H1 (cell line): ENCODE measurements around the gene POPDC2. TPM values are rescaled to one million over a fixed set of nuclear protein-coding genes. Genes with fewer than 3 reads are reported as not detected.

ENCODE experiments used
- CTCF ChIA-PET: fragments of 300-600 bp; sonication (Branson Sonifier 250); formaldehyde crosslinking; loops from one replicate; lab custom pipeline; 2021; ENCODE audit not compliant: partially characterized antibody; lab: Charles Lee
- POLR2A ChIA-PET: fragments of 300-600 bp; sonication (Branson Sonifier 250); formaldehyde crosslinking; loops from one replicate; lab custom pipeline; 2021; ENCODE audit warnings: inconsistent platforms; ENCODE audit not compliant: partially characterized antibody; lab: Charles Lee
- DNase-seq, 2 experiments: peaks; one replicate each; pipeline versions ENCODE4 v3.0.0 to v3.0.0-alpha.2; 2010 to 2022; ENCODE audit warnings: low spot score in 2 of 2, low read depth in 1 of 2, mixed read lengths in 1 of 2
- FAIRE-seq: peaks from 2 replicates; lab custom pipeline; 2011; peaks lifted over from hg19 to GRCh38; lab: Jason Lieb, UNC
- H2AFZ ChIP-seq: 2 replicates; pipeline ENCODE4 v1.8.1; 2012; ENCODE audit warnings: low read length, inconsistent platforms
- H2AK5ac ChIP-seq: 2 replicates; pipeline ENCODE4 v1.6.1; 2013; ENCODE audit warnings: low read depth, low read length
- H2BK120ac ChIP-seq: replicated peaks from 2 replicates; pipeline ENCODE3; 2013; ENCODE audit warnings: low read depth, low read length, inconsistent platforms
- H2BK12ac ChIP-seq: 2 replicates; pipeline ENCODE4 v1.6.1; 2013; ENCODE audit warnings: low read depth, low read length
- H2BK15ac ChIP-seq: 2 replicates; pipeline ENCODE4 v1.6.1; 2013; ENCODE audit warnings: low read length
- H2BK20ac ChIP-seq: 2 replicates; pipeline ENCODE4 v1.6.1; 2013; ENCODE audit warnings: low read length
- H2BK5ac ChIP-seq: 2 replicates; pipeline ENCODE4 v1.6.1; 2013; ENCODE audit warnings: low read depth, low read length
- H3K14ac ChIP-seq: 2 replicates; pipeline ENCODE4 v1.6.1; 2013; ENCODE audit warnings: inconsistent platforms; ENCODE audit not compliant: insufficient read length
- H3K18ac ChIP-seq: 2 replicates; pipeline ENCODE4 v1.6.1; 2013; ENCODE audit warnings: low read length; ENCODE audit errors: extremely low read depth
- H3K23ac ChIP-seq: 2 replicates; pipeline ENCODE4 v1.6.1; 2013; ENCODE audit warnings: inconsistent platforms; ENCODE audit not compliant: insufficient read length
- H3K23me2 ChIP-seq: 2 replicates; pipeline ENCODE4 v1.6.1; 2013; ENCODE audit warnings: low read depth, low read length
- H3K27ac ChIP-seq: 2 replicates; pipeline ENCODE4 v1.6.1; 2011; ENCODE audit warnings: low read depth, low read length, inconsistent platforms
- H3K27me3 ChIP-seq, 4 experiments: replicated peaks in 1 of 4; 1 replicate in 1 of 4; 2 replicates in 3 of 4; pipeline versions ENCODE4 v1.6.1 to v1.8.1; 2011 to 2013; ENCODE audit warnings: low read length in 3 of 4, mild to moderate bottlenecking in 3 of 4, inconsistent platforms in 2 of 4, mixed read lengths in 2 of 4, moderate library complexity in 1 of 4; ENCODE audit not compliant: control insufficient read depth in 3 of 4, insufficient read depth in 3 of 4; ENCODE audit errors: extremely low read depth in 1 of 4
- H3K36me3 ChIP-seq, 4 experiments: 2 replicates each; pipeline versions ENCODE4 v1.6.1 to v1.8.1; 2011 to 2013; ENCODE audit warnings: mild to moderate bottlenecking in 4 of 4, low read length in 3 of 4, moderate library complexity in 2 of 4, control low read depth in 1 of 4, inconsistent platforms in 1 of 4; ENCODE audit not compliant: insufficient read depth in 4 of 4, control insufficient read depth in 2 of 4
- H3K4ac ChIP-seq: replicated peaks from 2 replicates; pipeline ENCODE3; 2013; ENCODE audit warnings: low read length, low read depth, mixed read lengths, inconsistent platforms; ENCODE audit not compliant: insufficient read length
- H3K4me1 ChIP-seq, 4 experiments: replicated peaks in 1 of 4; 1 replicate in 1 of 4; 2 replicates in 3 of 4; pipeline versions ENCODE4 v1.6.1 to v1.8.1; 2011 to 2013; ENCODE audit warnings: low read length in 3 of 4, inconsistent platforms in 2 of 4, mixed read lengths in 1 of 4; ENCODE audit not compliant: insufficient read depth in 4 of 4, control insufficient read depth in 3 of 4
- H3K4me2 ChIP-seq, 2 experiments: 2 replicates each; pipeline versions ENCODE4 v1.6.1 to v1.8.1; 2011 to 2013; ENCODE audit warnings: low read depth in 2 of 2, low read length in 2 of 2, control low read depth in 1 of 2, inconsistent platforms in 1 of 2, mild to moderate bottlenecking in 1 of 2; ENCODE audit not compliant: insufficient read depth in 1 of 2
- H3K4me3 ChIP-seq, 4 experiments: fragments of 200-600, 300-600 bp in 1 of 4; sonication (generic), shearing (Covaris generic), sonication (Bioruptor Twin) in 1 of 4; 2 replicates each; pipeline versions ENCODE4 v1.5.1 to v1.8.1; 2011 to 2016; ENCODE audit warnings: low read length in 4 of 4, low read depth in 3 of 4, control low read depth in 2 of 4, inconsistent platforms in 2 of 4, mild to moderate bottlenecking in 2 of 4, mixed read lengths in 1 of 4, moderate library complexity in 1 of 4; ENCODE audit not compliant: insufficient read depth in 2 of 4; ENCODE audit errors: extremely low read depth in 1 of 4
- H3K56ac ChIP-seq: replicated peaks from 2 replicates; pipeline ENCODE3; 2013; ENCODE audit warnings: low read depth, mild to moderate bottlenecking, mixed read lengths, low read length, inconsistent platforms; ENCODE audit not compliant: insufficient read length
- H3K79me1 ChIP-seq: 2 replicates; pipeline ENCODE4 v1.6.1; 2013; ENCODE audit warnings: low read depth, low read length, control low read depth
- H3K79me2 ChIP-seq, 2 experiments: 2 replicates each; pipeline versions ENCODE4 v1.6.1 to v1.8.1; 2012 to 2013; ENCODE audit warnings: low read length in 2 of 2, mild to moderate bottlenecking in 2 of 2, inconsistent platforms in 1 of 2; ENCODE audit not compliant: insufficient read depth in 2 of 2, control insufficient read depth in 1 of 2
- H3K9ac ChIP-seq, 4 experiments: replicated peaks in 1 of 4; 1 replicate in 1 of 4; 2 replicates in 3 of 4; pipeline versions ENCODE4 v1.6.1 to v1.8.1; 2011 to 2013; ENCODE audit warnings: low read depth in 3 of 4, low read length in 3 of 4, control low read depth in 2 of 4, mild to moderate bottlenecking in 2 of 4, moderate library complexity in 2 of 4, inconsistent platforms in 1 of 4; ENCODE audit errors: extremely low read depth in 1 of 4
- H3K9me3 ChIP-seq, 2 experiments: 2 replicates each; pipeline versions ENCODE4 v1.6.1 to v1.8.1; 2012 to 2013; ENCODE audit warnings: mild to moderate bottlenecking in 2 of 2, moderate library complexity in 2 of 2, control low read depth in 1 of 2, inconsistent platforms in 1 of 2, low read depth in 1 of 2, low read length in 1 of 2, mixed read lengths in 1 of 2; ENCODE audit not compliant: insufficient read depth in 2 of 2
- H4K20me1 ChIP-seq, 2 experiments: replicated peaks in 1 of 2; 2 replicates each; pipeline versions ENCODE3 to v1.8.1; 2011 to 2013; ENCODE audit warnings: inconsistent platforms in 2 of 2, low read length in 2 of 2, mild to moderate bottlenecking in 1 of 2; ENCODE audit not compliant: insufficient read depth in 2 of 2, control insufficient read depth in 1 of 2
- H4K5ac ChIP-seq: 2 replicates; pipeline ENCODE4 v1.6.1; 2013; ENCODE audit warnings: low read length, low read depth, mixed read lengths, inconsistent platforms; ENCODE audit not compliant: insufficient read length
- H4K8ac ChIP-seq: 2 replicates; pipeline ENCODE4 v1.8.0; 2013; ENCODE audit warnings: mild to moderate bottlenecking, moderate library complexity, low read length, inconsistent platforms; ENCODE audit not compliant: insufficient read depth; ENCODE audit errors: extremely low read depth
- H4K91ac ChIP-seq: replicated peaks from 2 replicates; pipeline ENCODE3; 2013; ENCODE audit warnings: low read length, mixed read lengths, inconsistent platforms; ENCODE audit not compliant: insufficient read length
- ATF3 ChIP-seq: IDR thresholded peaks from 2 replicates; pipeline ENCODE4 v1.6.1; 2011; ENCODE audit warnings: low read depth, mild to moderate bottlenecking, low read length; ENCODE audit not compliant: insufficient read depth
- CBX5 ChIP-seq: fragments of 300-800, 300-1000 bp; sonication (generic); IDR thresholded peaks from 2 replicates; pipeline ENCODE4 v1.7.1; 2016; ENCODE audit warnings: antibody characterized with exemption, low read length, low read depth
- CREB1 ChIP-seq: IDR thresholded peaks from 2 replicates; pipeline ENCODE4 v1.6.1; 2012; ENCODE audit warnings: inconsistent platforms
- CTCF ChIP-seq, 3 experiments: IDR thresholded peaks; 1 replicate in 2 of 3; 2 replicates in 1 of 3; pipeline versions ENCODE4 v1.5.1 to v1.6.1; 2011; ENCODE audit warnings: low read length in 3 of 3, mild to moderate bottlenecking in 3 of 3, inconsistent platforms in 2 of 3, low read depth in 1 of 3, moderate library complexity in 1 of 3; ENCODE audit not compliant: insufficient read depth in 1 of 3; ENCODE audit errors: control extremely low read depth in 1 of 3
- EP300 ChIP-seq, 2 experiments: IDR thresholded peaks; 1 replicate in 1 of 2; 2 replicates in 1 of 2; pipeline ENCODE4 v1.6.1; 2011 to 2012; ENCODE audit warnings: low read depth in 2 of 2, low read length in 2 of 2, mild to moderate bottlenecking in 2 of 2, borderline replicate concordance in 1 of 2, inconsistent platforms in 1 of 2, moderate library complexity in 1 of 2
- GTF2F1 ChIP-seq: IDR thresholded peaks from 2 replicates; pipeline ENCODE4 v1.6.1; 2012; ENCODE audit warnings: low read depth, low read length, improper control_type of control experiment, borderline replicate concordance
- POLR2A ChIP-seq, 2 experiments: IDR thresholded peaks; 1 replicate in 1 of 2; 2 replicates in 1 of 2; pipeline ENCODE4 v1.6.1; 2011; ENCODE audit warnings: low read depth in 2 of 2, low read length in 2 of 2, mild to moderate bottlenecking in 2 of 2; ENCODE audit errors: control extremely low read depth in 1 of 2
- POU5F1 ChIP-seq: IDR thresholded peaks from 2 replicates; pipeline ENCODE4 v1.6.1; 2011; ENCODE audit warnings: low read depth, mild to moderate bottlenecking, low read length, moderate library complexity
- RAD21 ChIP-seq, 2 experiments: IDR thresholded peaks in 1 of 2; conservative IDR thresholded peaks in 1 of 2; 2 replicates each; pipeline ENCODE4 v1.6.1; 2011; ENCODE audit warnings: low read depth in 2 of 2, low read length in 2 of 2, improper control_type of control experiment in 1 of 2, inconsistent platforms in 1 of 2, mild to moderate bottlenecking in 1 of 2, moderate library complexity in 1 of 2
- SAP30 ChIP-seq: fragments of 300-600 bp; sonication (generic); IDR thresholded peaks from 2 replicates; pipeline ENCODE4 v1.7.1; 2012; ENCODE audit warnings: low read length, moderate library complexity, mild to moderate bottlenecking, inconsistent platforms; ENCODE audit not compliant: insufficient read depth, insufficient replicate concordance
- WGBS, 2 experiments: shearing (Covaris generic) in 1 of 2; methylation state at CpG; one replicate each; pipeline versions ENCODE4 v1.1.6 to v1.1.7; 2013 to 2015; ENCODE audit warnings: low lambda C conversion rate in 2 of 2, mixed read lengths in 2 of 2, inconsistent platforms in 1 of 2, low coverage in 1 of 2, missing lambda C conversion rate in 1 of 2; ENCODE audit not compliant: insufficient replicate concordance in 2 of 2, insufficient coverage in 1 of 2, insufficient read length in 1 of 2; ENCODE audit errors: extremely low coverage in 1 of 2, missing lambda C conversion rate in 1 of 2; 5-methylcytosine and 5-hydroxymethylcytosine counted together
- polyA plus RNA-seq, 7 experiments: library from polyadenylated mRNA; depleted of rRNA in 3 of 7; stranded (reverse) in 5 of 7; unstranded in 2 of 7; fragments of >200 nt in 5 of 7; fragments of 200-250 nt in 2 of 7; gene quantifications; 1 replicate in 5 of 7; 2 replicates in 1 of 7; 4 replicates in 1 of 7; pipeline versions ENCODE4 v1.2.1 to v1.2.3, GENCODE V29; 2011 to 2013; ENCODE audit warnings: missing spikeins in 2 of 7, mixed read lengths in 2 of 7
- total RNA-seq: library from RNA; stranded (reverse); fragmentation: NEBNext Ultra II Directional; extraction: Animal tissue kit (Norgen Biotek cat#: 25700); gene quantifications from 2 replicates; pipeline ENCODE4 v1.2.1, GENCODE V29; 2021

The POPDC2 gene
- total and polyA plus RNA-seq, 2 of the 8 experiments (the other 6 are each of a cell fraction or from before 2014, with no cell fraction given): 0.65 to 1.1 TPM

DNA sequence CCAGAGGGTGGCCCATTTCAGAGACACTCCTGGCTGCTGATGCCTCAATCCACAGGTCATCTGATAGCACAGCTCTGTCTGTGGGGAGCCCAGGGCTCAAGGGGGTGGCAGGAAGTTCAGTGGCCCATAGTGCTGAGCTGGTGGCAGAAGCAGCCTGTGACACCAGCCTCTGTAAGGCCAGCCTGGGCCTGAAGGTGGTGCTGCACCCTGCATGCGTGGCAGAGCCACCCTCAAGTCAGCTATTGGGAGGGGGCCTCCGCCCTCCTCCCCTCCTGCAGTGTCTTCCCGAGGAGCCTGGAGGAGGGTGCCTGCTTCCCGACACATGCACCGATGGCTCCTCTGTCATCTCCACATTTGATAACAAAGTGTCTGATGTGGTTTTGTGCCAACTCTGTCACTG is 59.7 kb downstream of the POPDC2 start:
- 39% methylated on average over 4 of the region's 5 CpGs; no CpG with 5 or more reads in 1 of the 2 experiments for WGBS, 2 experiments
- H3K18ac ChIP-seq: no peak overlapping the region
- TF ChIP-seq POU5F1 (no peak), CREB1 (peak; percentile 46; the same call in 1 of the 2 replicates), GTF2F1 (no peak), EP300 (IDR thresholded peaks at IDR 0.05; ENCODE audit: borderline replicate concordance in 1 of 2, low read depth in 2 of 2, low read length in 2 of 2) (no peak), POLR2A (IDR thresholded peaks at IDR 0.05; ENCODE audit: control extremely low read depth in 1 of 2, low read depth in 2 of 2, low read length in 2 of 2) (no peak), RAD21 (IDR thresholded peaks at IDR 0.05 in 1 of 2, conservative IDR thresholded peaks at IDR 0.05 in 1 of 2; ENCODE audit: low read depth in 2 of 2, low read length in 2 of 2) (peak; percentile 84 to 88), SAP30 (no peak), CBX5 (no peak), ATF3 (no peak), CTCF (IDR thresholded peaks at IDR 0.05; ENCODE audit: control extremely low read depth in 1 of 3, insufficient read depth in 1 of 3, low read depth in 1 of 3, low read length in 3 of 3) (peak; percentile 68 to 98 (median 94))

More for the DNA sequence above, 59.7 kb downstream of the POPDC2 start:
- Histone ChIP-seq H3K14ac (no peak overlapping the region), H3K9ac (no peak overlapping the region; a peak in 1 of 7 replicates), H3K4ac (no peak overlapping the region), H3K4me1 (peaks cover 0 to 3% (median 0%) of the 10 kb centered on the region in 4 experiments; a peak in 3 of 7 replicates), H3K9me3 (no peaks in the 10 kb centered on the region), H4K5ac (no peak overlapping the region), H2BK120ac (no peak overlapping the region), H4K20me1 (no peaks in the 10 kb centered on the region), H2BK12ac (no peak overlapping the region), H3K56ac (no peak overlapping the region), H3K27me3 (no peaks in the 10 kb centered on the region), H3K36me3 (no peaks in the 10 kb centered on the region), H4K8ac (no peak overlapping the region), H3K79me2 (no peaks in the 10 kb centered on the region), H3K23me2 (no peaks in the 10 kb centered on the region; the same call in 1 of the 2 replicates), H2AFZ (peak overlapping the region; percentile 93), H4K91ac (no peak overlapping the region), H3K4me3 (no peak overlapping the region), H2AK5ac (no peak overlapping the region), H2BK5ac (no peak overlapping the region), H3K4me2 (peak overlapping the region in 1 of 2 experiments; percentile 32; a peak in 2 of 4 replicates), H2BK15ac (no peak overlapping the region), H3K23ac (no peak overlapping the region), H2BK20ac (no peak overlapping the region), H3K27ac (no peak overlapping the region), H3K79me1 (no peaks in the 10 kb centered on the region)
- no peak for FAIRE-seq
- CTCF ChIA-PET: interaction anchor here (0.7 to 4.9 kb wide), 35 partner anchors 9 to 817 kb away, joined by 3 to 32 read pairs (median 5); partner anchors contain the start of genes CD80 and COX17
- POLR2A ChIA-PET: no interaction called here
- DNase-seq: peak in 1 of 2 experiments; percentile 69
